Stromal cell of bone marrow (primary cell): ENCODE measurements around the gene FZD7.

ENCODE experiments used
- DNase-seq: peaks from one replicate; pipeline ENCODE4 v3.0.0-alpha.2; 2012; ENCODE audit warnings: low read depth

FZD7 gene

GRCh38 chr2:202014318-202014717 is 19.3 kb upstream of the FZD7 start:
- no peak for DNase-seq

GRCh38 chr2:202014759-202015211 is 18.9 kb upstream of the FZD7 start:
- no peak for DNase-seq

- DNase-seq: no peak
These were observed 18.2 kb upstream of the FZD7 start for GRCh38 chr2:202015471-202015870.

GRCh38 chr2:202016579-202017227 is 17.0 kb upstream of the FZD7 start:
- no peak for DNase-seq

- no peak for DNase-seq
These were observed 15.7 kb upstream of the FZD7 start for GRCh38 chr2:202017940-202018339.

- DNase-seq: no peak
These were observed 14.7 kb upstream of the FZD7 start for GRCh38 chr2:202018950-202019349.

GRCh38 chr2:202019689-202020450 is 13.8 kb upstream of the FZD7 start:
- DNase-seq: no peak

- DNase-seq: no peak
These were observed 10.9 kb upstream of the FZD7 start for GRCh38 chr2:202022755-202023154.

GRCh38 chr2:202023198-202023903 is 10.3 kb upstream of the FZD7 start:
- no peak for DNase-seq

GRCh38 chr2:202023904-202024266 is 9.8 kb upstream of the FZD7 start:
- DNase-seq: no peak

GRCh38 chr2:202024871-202025270 is 8.8 kb upstream of the FZD7 start:
- no peak for DNase-seq

- no peak for DNase-seq
These were observed 7.8 kb upstream of the FZD7 start for GRCh38 chr2:202025816-202026215.

GRCh38 chr2:202026507-202026906 is 7.1 kb upstream of the FZD7 start:
- DNase-seq: no peak

- peak; percentile 79 for DNase-seq
These were observed 3.0 kb upstream of the FZD7 start for GRCh38 chr2:202030691-202031090.

GRCh38 chr2:202031246-202031951 is 2.3 kb upstream of the FZD7 start:
- no peak for DNase-seq

- DNase-seq: peak; percentile 25
These were observed 774 bp upstream of the FZD7 start for GRCh38 chr2:202032846-202033316.

- no peak for DNase-seq
These were observed 814 bp downstream of the FZD7 start for GRCh38 chr2:202034249-202035088.

- DNase-seq: peak; percentile 62
These were observed 1.7 kb downstream of the FZD7 start for GRCh38 chr2:202035089-202035940.

- DNase-seq: no peak
These were observed 2.3 kb downstream of the FZD7 start for GRCh38 chr2:202035941-202036372.

GRCh38 chr2:202036601-202037037 is 3.0 kb downstream of the FZD7 start:
- DNase-seq: no peak
